HEK293 (cell line): ENCODE measurements around the gene PRPF6.

Source experiments
- BCL11A ChIP-seq: fragments of 450-650 bp; formaldehyde crosslinking; IDR thresholded peaks from 2 replicates; pipeline ENCODE4 v1.5.1; 2016; ENCODE audit warnings: low read depth, missing biosample characterization, missing genetic modification characterization
- GLI4 ChIP-seq: fragments of 450-650 bp; formaldehyde crosslinking; IDR thresholded peaks from 2 replicates; pipeline ENCODE4 v1.5.1; 2016; ENCODE audit warnings: missing biosample characterization, missing genetic modification characterization
- GLIS2 ChIP-seq: fragments of 450-650 bp; formaldehyde crosslinking; IDR thresholded peaks from 2 replicates; pipeline ENCODE4 v1.5.1; 2016; ENCODE audit warnings: missing biosample characterization, missing genetic modification characterization
- IKZF3 ChIP-seq: fragments of 450-650 bp; IDR thresholded peaks from 2 replicates; pipeline ENCODE4 v1.5.0; 2018; ENCODE audit warnings: missing biosample characterization, mild to moderate bottlenecking, missing genetic modification characterization, moderate library complexity
- KLF7 ChIP-seq: fragments of 450-650 bp; formaldehyde crosslinking; IDR thresholded peaks from 2 replicates; pipeline ENCODE4 v1.5.1; 2016; ENCODE audit warnings: missing biosample characterization, missing genetic modification characterization, borderline replicate concordance
- WT1 ChIP-seq: fragments of 450-650 bp; formaldehyde crosslinking; IDR thresholded peaks from 2 replicates; pipeline ENCODE4 v1.5.1; 2016; ENCODE audit warnings: missing biosample characterization, missing genetic modification characterization
- ZBTB1 ChIP-seq: fragments of 450-650 bp; formaldehyde crosslinking; IDR thresholded peaks from 2 replicates; pipeline ENCODE4 v1.5.1; 2016; ENCODE audit warnings: missing biosample characterization, missing genetic modification characterization
- ZBTB17 ChIP-seq: fragments of 450-650 bp; formaldehyde crosslinking; IDR thresholded peaks from 2 replicates; pipeline ENCODE4 v1.5.1; 2016; ENCODE audit warnings: missing biosample characterization, missing genetic modification characterization
- ZBTB20 ChIP-seq: fragments of 450-650 bp; formaldehyde crosslinking; IDR thresholded peaks from 2 replicates; pipeline ENCODE4 v1.5.1; 2016; ENCODE audit warnings: missing biosample characterization, missing genetic modification characterization
- ZNF184 ChIP-seq: fragments of 450-650 bp; IDR thresholded peaks from 2 replicates; pipeline ENCODE4 v1.5.1; 2018; ENCODE audit warnings: missing biosample characterization, mild to moderate bottlenecking, missing genetic modification characterization
- ZNF214 ChIP-seq: fragments of 450-650 bp; formaldehyde crosslinking; IDR thresholded peaks from 2 replicates; pipeline ENCODE4 v1.5.1; 2017; ENCODE audit warnings: missing biosample characterization, mild to moderate bottlenecking, missing genetic modification characterization, borderline replicate concordance
- ZNF221 ChIP-seq: fragments of 450-650 bp; formaldehyde crosslinking; IDR thresholded peaks from 2 replicates; pipeline ENCODE4 v1.5.1; 2017; ENCODE audit warnings: missing biosample characterization, missing genetic modification characterization, borderline replicate concordance
- ZNF266 ChIP-seq: fragments of 450-650 bp; formaldehyde crosslinking; IDR thresholded peaks from 2 replicates; pipeline ENCODE4 v1.5.1; 2016; ENCODE audit warnings: missing biosample characterization, missing genetic modification characterization, low read depth
- ZNF292 ChIP-seq: fragments of 450-650 bp; formaldehyde crosslinking; IDR thresholded peaks from 2 replicates; pipeline ENCODE4 v1.5.1; 2016; ENCODE audit warnings: low read depth, missing biosample characterization, missing genetic modification characterization, borderline replicate concordance
- ZNF311 ChIP-seq: fragments of 450-650 bp; formaldehyde crosslinking; IDR thresholded peaks from 2 replicates; pipeline ENCODE4 v1.5.1; 2017; ENCODE audit warnings: missing biosample characterization, missing genetic modification characterization, borderline replicate concordance
- ZNF341 ChIP-seq: fragments of 450-650 bp; formaldehyde crosslinking; IDR thresholded peaks from 2 replicates; pipeline ENCODE4; 2016; ENCODE audit warnings: low read depth, missing biosample characterization, missing genetic modification characterization
- ZNF423 ChIP-seq: fragments of 450-650 bp; formaldehyde crosslinking; IDR thresholded peaks from 2 replicates; pipeline ENCODE4 v1.5.1; 2016; ENCODE audit warnings: missing biosample characterization, missing genetic modification characterization
- ZNF510 ChIP-seq: fragments of 450-650 bp; formaldehyde crosslinking; IDR thresholded peaks from 2 replicates; pipeline ENCODE4 v1.5.1; 2018; ENCODE audit warnings: mild to moderate bottlenecking, missing genetic modification characterization, missing biosample characterization; ENCODE audit not compliant: insufficient replicate concordance
- ZNF623 ChIP-seq: fragments of 450-650 bp; formaldehyde crosslinking; IDR thresholded peaks from 2 replicates; pipeline ENCODE4 v1.5.1; 2016; ENCODE audit warnings: missing biosample characterization, missing genetic modification characterization
- ZNF629 ChIP-seq: fragments of 450-650 bp; formaldehyde crosslinking; IDR thresholded peaks from 2 replicates; pipeline ENCODE4 v1.5.1; 2017; ENCODE audit warnings: missing biosample characterization, missing genetic modification characterization
- ZNF785 ChIP-seq: fragments of 450-650 bp; formaldehyde crosslinking; IDR thresholded peaks from 2 replicates; pipeline ENCODE4 v1.5.1; 2016; ENCODE audit warnings: missing biosample characterization, missing genetic modification characterization
- TF ChIP-seq, protein P1 (sequence below): fragments of 450-650 bp; formaldehyde crosslinking; IDR thresholded peaks from 2 replicates; pipeline ENCODE4; 2016; ENCODE audit warnings: missing biosample characterization, missing genetic modification characterization
- TF ChIP-seq, protein P2 (sequence below): fragments of 450-650 bp; formaldehyde crosslinking; IDR thresholded peaks from 2 replicates; pipeline ENCODE4 v1.5.1; 2016; ENCODE audit warnings: missing biosample characterization, missing genetic modification characterization
- TF ChIP-seq, protein P3 (sequence below): fragments of 450-650 bp; formaldehyde crosslinking; IDR thresholded peaks from 2 replicates; pipeline ENCODE4 v1.5.1; 2016; ENCODE audit warnings: missing biosample characterization, missing genetic modification characterization, borderline replicate concordance
- TF ChIP-seq, protein P4 (sequence below): fragments of 450-650 bp; formaldehyde crosslinking; IDR thresholded peaks from 2 replicates; pipeline ENCODE4 v1.5.1; 2017; ENCODE audit warnings: missing biosample characterization, missing genetic modification characterization
- TF ChIP-seq, protein P5 (sequence below): fragments of 450-650 bp; formaldehyde crosslinking; IDR thresholded peaks from 2 replicates; pipeline ENCODE4 v1.5.1; 2016; ENCODE audit warnings: missing biosample characterization, missing genetic modification characterization, borderline replicate concordance

PRPF6 gene

DNA sequence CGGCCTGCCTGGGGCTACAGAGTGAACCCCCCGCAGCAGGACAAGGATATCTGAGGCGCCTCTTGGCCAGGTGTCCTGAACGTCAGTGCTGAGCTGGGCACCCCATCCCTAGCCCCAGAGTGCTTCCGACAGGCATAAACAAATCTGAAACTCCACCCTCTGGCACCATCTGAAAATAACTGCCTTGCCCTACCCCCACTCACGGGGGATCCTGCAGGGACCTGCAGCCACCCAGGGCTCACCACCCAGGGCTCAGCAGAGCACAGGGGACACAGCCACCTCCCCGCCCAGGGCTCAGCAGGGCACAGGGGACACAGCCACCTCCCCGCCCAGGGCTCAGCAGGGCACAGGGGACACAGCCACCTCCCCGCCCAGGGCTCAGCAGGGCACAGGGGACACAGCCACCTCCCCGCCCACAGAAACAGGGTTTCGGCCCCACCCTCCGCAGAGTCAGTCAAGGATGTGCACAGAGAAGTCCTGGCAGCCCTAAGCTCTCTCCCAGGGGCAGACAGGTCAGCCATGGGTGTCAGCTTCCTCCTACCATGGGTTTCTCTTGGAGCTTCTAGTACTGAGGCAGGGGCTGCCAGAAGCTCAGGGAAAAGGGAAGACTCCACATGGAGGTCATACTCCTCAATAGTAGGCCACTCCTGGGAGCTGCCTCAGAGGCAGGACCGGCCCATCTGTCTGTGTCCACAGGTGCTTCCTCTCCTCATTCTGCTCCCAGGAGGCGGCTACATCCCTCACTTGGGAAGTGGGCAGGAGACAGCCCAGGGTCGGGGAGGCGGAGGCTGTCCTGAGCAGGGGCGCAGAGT, 29.3 kb upstream of the PRPF6 start (continued):
- no peak for TF ChIP-seq WT1
- TF ChIP-seq GLI4 (tag by site-specific recombination), result no peak
- TF ChIP-seq, protein P1, sequence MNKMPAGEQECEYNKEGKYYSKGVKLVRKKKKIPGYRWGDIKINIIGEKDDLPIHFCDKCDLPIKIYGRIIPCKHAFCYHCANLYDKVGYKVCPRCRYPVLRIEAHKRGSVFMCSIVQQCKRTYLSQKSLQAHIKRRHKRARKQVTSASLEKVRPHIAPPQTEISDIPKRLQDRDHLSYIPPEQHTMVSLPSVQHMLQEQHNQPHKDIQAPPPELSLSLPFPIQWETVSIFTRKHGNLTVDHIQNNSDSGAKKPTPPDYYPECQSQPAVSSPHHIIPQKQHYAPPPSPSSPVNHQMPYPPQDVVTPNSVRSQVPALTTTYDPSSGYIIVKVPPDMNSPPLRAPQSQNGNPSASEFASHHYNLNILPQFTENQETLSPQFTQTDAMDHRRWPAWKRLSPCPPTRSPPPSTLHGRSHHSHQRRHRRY (tag by site-specific recombination), result no peak
- TF ChIP-seq, protein P2, sequence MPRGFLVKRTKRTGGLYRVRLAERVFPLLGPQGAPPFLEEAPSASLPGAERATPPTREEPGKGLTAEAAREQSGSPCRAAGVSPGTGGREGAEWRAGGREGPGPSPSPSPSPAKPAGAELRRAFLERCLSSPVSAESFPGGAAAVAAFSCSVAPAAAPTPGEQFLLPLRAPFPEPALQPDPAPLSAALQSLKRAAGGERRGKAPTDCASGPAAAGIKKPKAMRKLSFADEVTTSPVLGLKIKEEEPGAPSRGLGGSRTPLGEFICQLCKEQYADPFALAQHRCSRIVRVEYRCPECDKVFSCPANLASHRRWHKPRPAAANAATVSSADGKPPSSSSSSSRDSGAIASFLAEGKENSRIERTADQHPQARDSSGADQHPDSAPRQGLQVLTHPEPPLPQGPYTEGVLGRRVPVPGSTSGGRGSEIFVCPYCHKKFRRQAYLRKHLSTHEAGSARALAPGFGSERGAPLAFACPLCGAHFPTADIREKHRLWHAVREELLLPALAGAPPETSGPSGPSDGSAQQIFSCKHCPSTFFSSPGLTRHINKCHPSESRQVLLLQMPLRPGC (tag by site-specific recombination), result no peak
- no peak for TF ChIP-seq ZBTB17 (tag by site-specific recombination)
- TF ChIP-seq ZNF629 (tag by site-specific recombination), result no peak
- no peak for TF ChIP-seq IKZF3 (tag by site-specific recombination)
- TF ChIP-seq ZNF214, result no peak
- TF ChIP-seq ZNF266, result no peak
- TF ChIP-seq, protein P3, sequence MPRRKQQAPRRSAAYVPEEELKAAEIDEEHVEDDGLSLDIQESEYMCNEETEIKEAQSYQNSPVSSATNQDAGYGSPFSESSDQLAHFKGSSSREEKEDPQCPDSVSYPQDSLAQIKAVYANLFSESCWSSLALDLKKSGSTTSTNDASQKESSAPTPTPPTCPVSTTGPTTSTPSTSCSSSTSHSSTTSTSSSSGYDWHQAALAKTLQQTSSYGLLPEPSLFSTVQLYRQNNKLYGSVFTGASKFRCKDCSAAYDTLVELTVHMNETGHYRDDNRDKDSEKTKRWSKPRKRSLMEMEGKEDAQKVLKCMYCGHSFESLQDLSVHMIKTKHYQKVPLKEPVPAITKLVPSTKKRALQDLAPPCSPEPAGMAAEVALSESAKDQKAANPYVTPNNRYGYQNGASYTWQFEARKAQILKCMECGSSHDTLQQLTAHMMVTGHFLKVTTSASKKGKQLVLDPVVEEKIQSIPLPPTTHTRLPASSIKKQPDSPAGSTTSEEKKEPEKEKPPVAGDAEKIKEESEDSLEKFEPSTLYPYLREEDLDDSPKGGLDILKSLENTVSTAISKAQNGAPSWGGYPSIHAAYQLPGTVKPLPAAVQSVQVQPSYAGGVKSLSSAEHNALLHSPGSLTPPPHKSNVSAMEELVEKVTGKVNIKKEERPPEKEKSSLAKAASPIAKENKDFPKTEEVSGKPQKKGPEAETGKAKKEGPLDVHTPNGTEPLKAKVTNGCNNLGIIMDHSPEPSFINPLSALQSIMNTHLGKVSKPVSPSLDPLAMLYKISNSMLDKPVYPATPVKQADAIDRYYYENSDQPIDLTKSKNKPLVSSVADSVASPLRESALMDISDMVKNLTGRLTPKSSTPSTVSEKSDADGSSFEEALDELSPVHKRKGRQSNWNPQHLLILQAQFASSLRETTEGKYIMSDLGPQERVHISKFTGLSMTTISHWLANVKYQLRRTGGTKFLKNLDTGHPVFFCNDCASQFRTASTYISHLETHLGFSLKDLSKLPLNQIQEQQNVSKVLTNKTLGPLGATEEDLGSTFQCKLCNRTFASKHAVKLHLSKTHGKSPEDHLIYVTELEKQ (tag by site-specific recombination), result no peak
- no peak for TF ChIP-seq ZBTB1
- no peak for TF ChIP-seq ZNF623
- no peak for TF ChIP-seq ZNF184 (tag by site-specific recombination)
- no peak for TF ChIP-seq ZNF221 (tag by site-specific recombination)
- no peak for TF ChIP-seq ZNF341 (tag by site-specific recombination)
- no peak for TF ChIP-seq ZNF785
- no peak for TF ChIP-seq ZNF423 (tag by site-specific recombination)
- TF ChIP-seq, protein P4, sequence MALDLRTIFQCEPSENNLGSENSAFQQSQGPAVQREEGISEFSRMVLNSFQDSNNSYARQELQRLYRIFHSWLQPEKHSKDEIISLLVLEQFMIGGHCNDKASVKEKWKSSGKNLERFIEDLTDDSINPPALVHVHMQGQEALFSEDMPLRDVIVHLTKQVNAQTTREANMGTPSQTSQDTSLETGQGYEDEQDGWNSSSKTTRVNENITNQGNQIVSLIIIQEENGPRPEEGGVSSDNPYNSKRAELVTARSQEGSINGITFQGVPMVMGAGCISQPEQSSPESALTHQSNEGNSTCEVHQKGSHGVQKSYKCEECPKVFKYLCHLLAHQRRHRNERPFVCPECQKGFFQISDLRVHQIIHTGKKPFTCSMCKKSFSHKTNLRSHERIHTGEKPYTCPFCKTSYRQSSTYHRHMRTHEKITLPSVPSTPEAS (tag by site-specific recombination), result no peak
- peak; percentile 11; the same call in 1 of the 2 replicates for TF ChIP-seq GLIS2
- no peak for TF ChIP-seq ZNF510 (tag by site-specific recombination)
- TF ChIP-seq BCL11A (tag by site-specific recombination), result no peak
- peak; percentile 92 for TF ChIP-seq ZBTB20 (tag by site-specific recombination)
- no peak for TF ChIP-seq ZNF292
- TF ChIP-seq KLF7, result no peak
- TF ChIP-seq, protein P5, sequence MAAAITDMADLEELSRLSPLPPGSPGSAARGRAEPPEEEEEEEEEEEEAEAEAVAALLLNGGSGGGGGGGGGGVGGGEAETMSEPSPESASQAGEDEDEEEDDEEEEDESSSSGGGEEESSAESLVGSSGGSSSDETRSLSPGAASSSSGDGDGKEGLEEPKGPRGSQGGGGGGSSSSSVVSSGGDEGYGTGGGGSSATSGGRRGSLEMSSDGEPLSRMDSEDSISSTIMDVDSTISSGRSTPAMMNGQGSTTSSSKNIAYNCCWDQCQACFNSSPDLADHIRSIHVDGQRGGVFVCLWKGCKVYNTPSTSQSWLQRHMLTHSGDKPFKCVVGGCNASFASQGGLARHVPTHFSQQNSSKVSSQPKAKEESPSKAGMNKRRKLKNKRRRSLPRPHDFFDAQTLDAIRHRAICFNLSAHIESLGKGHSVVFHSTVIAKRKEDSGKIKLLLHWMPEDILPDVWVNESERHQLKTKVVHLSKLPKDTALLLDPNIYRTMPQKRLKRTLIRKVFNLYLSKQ, result no peak
- no peak for TF ChIP-seq ZNF311 (tag by site-specific recombination)
